Measurements from ENCODE around the gene PTGR2. TPM values are rescaled to one million over a fixed set of nuclear protein-coding genes. Genes with fewer than 3 reads are reported as not detected.

Gene PTGR2
- total RNA-seq, 1 donor from 2014 or later = 37.4 TPM

DNA sequence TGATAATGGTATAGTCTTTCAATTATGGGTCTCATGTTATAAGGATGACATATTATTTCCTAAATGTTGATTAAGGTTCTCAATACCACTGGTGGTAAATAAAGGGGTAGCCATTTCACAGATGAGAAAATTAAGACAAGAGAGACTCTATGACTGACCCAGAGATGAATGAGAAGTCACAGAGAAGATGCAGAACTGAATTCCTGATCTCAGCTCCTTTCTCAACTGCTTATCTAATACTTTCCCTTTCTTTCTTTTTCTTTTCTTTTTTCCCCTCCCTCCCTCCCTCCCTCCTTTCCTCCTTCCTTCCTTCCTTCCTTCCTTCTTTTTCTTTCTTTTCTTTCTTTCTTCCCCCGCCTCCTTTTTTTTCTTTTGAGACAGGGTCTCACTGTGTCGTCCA lies 8.3 kb upstream of the PTGR2 start:
- TF ChIP-seq, protein P1, sequence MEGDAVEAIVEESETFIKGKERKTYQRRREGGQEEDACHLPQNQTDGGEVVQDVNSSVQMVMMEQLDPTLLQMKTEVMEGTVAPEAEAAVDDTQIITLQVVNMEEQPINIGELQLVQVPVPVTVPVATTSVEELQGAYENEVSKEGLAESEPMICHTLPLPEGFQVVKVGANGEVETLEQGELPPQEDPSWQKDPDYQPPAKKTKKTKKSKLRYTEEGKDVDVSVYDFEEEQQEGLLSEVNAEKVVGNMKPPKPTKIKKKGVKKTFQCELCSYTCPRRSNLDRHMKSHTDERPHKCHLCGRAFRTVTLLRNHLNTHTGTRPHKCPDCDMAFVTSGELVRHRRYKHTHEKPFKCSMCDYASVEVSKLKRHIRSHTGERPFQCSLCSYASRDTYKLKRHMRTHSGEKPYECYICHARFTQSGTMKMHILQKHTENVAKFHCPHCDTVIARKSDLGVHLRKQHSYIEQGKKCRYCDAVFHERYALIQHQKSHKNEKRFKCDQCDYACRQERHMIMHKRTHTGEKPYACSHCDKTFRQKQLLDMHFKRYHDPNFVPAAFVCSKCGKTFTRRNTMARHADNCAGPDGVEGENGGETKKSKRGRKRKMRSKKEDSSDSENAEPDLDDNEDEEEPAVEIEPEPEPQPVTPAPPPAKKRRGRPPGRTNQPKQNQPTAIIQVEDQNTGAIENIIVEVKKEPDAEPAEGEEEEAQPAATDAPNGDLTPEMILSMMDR (IDR thresholded peaks at IDR 0.05; ENCODE audit: borderline replicate concordance) = no peak
- Histone ChIP-seq H3K36me3 (no peaks in the 10 kb centered on the region), H3K9me3 (replicated peaks) (peaks cover 5% of the 10 kb centered on the region), H3K4me1 (no peaks in the 10 kb centered on the region), H3K4me3 (no peak overlapping the region), H3K27me3 (ENCODE audit: low read depth) (no peaks in the 10 kb centered on the region), H3K27ac (replicated peaks) (no peak overlapping the region)
- no peak for DNase-seq
- intact Hi-C loops (cut with micrococcal nuclease) = no loop called here

DNA sequence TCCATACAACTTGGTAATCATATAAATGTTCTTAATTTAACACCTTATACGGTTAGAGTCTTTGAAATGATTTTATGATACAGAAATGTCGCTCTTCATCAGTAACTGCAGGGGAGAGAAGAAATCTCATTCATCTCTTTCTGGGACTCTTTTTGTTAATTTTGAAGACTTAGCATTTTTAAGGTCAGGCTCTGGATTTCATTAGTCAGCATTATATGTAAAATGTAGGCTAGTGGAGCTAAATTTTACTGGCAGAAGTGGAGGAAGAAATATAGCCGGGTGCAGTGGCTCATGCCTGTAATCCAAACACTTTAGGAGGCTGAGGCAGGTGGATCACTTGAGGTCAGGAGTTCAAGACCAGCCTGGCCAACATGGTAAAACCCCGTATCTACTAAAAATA lies 4.7 kb upstream of the PTGR2 start:
- intact Hi-C loops (cut with micrococcal nuclease) = no loop called here
- TF ChIP-seq, protein P1 (IDR thresholded peaks at IDR 0.05; ENCODE audit: borderline replicate concordance) = no peak
- peaks cover 9% of the 10 kb centered on the region for H3K4me1 ChIP-seq
- DNase-seq = no peak
- H3K9me3 ChIP-seq (replicated peaks) = peaks cover 5% of the 10 kb centered on the region
- no peak overlapping the region for H3K27ac ChIP-seq (replicated peaks)
- no peak overlapping the region for H3K4me3 ChIP-seq
- H3K27me3 ChIP-seq (ENCODE audit: low read depth) = no peaks in the 10 kb centered on the region
- H3K36me3 ChIP-seq = no peaks in the 10 kb centered on the region

DNA sequence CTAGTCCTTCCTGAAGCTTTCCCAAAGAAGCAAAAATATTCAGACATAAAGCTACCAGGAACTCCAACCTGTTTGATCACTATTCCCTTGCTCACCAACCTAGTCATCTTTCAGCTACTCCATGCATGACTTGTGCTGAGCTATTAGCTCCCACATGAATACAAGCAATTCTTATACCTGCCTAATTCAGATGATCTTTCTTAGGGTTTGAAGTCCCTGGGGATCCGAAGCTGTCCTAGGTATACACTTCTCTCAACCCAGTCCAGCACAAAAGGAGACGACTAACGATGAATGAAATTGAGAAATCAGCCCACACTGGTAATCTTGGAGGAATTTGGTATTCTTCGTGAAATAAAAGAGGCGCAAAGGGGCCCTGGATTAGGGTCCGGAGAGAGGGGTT lies 631 bp upstream of the PTGR2 start:
- H3K36me3 ChIP-seq = no peaks in the 10 kb centered on the region
- peaks cover 23% of the 10 kb centered on the region for H3K4me1 ChIP-seq
- TF ChIP-seq, protein P1 (IDR thresholded peaks at IDR 0.05; ENCODE audit: borderline replicate concordance) = no peak
- intact Hi-C loops (cut with micrococcal nuclease) = no loop called here
- no peak for DNase-seq
- H3K9me3 ChIP-seq (replicated peaks) = peaks cover 1% of the 10 kb centered on the region
- no peaks in the 10 kb centered on the region for H3K27me3 ChIP-seq (ENCODE audit: low read depth)
- peak overlapping the region; percentile 78 for H3K4me3 ChIP-seq
- H3K27ac ChIP-seq (replicated peaks) = peak overlapping the region; percentile 96

DNA sequence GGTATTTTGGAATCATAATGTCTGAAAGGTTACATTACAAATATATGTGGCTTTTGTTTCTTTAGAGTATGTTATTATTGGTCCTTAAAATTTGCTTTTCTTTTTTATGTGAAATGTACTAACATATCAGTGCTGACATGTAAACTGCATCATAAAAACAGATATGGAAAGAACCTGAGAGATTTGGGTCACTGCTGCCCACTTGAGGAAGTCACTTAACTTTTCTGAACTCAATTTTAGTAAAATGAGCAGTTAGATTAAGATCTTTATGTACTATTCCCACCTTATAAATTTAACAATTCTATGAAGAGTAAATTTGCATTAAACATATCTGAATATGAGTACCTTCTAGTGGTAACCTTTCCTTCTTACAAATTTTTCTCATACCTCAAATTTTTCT lies 7.5 kb downstream of the PTGR2 start:
- Histone ChIP-seq H3K36me3 (peaks cover 33% of the 10 kb centered on the region), H3K27ac (replicated peaks) (no peak overlapping the region)

DNA sequence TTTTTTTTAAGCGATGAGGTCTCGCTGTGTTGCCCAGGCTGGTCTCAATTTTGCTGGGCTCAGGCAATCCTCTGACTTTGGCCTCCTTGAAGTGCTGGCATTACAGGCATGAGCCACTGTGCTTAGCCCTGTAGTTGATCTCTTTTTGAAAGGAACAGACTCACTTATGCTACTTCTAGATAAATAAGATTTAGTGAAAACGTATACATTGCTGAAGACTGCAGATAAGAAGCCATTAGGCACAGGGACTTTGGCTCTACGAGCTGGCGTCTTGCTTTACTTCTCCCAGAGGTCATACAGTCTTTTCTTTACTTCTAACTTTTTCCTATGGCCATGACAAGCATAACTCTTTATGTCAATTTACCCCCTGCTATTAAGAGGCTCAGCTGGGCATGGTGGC lies 9.4 kb downstream of the PTGR2 start:
- Histone ChIP-seq H3K9me3 (replicated peaks) (no peaks in the 10 kb centered on the region), H3K27ac (replicated peaks) (no peak overlapping the region), H3K4me3 (no peak overlapping the region), H3K4me1 (no peaks in the 10 kb centered on the region), H3K27me3 (ENCODE audit: low read depth) (no peaks in the 10 kb centered on the region), H3K36me3 (peaks cover 42% of the 10 kb centered on the region)
- DNase-seq = no peak
- TF ChIP-seq, protein P1 (IDR thresholded peaks at IDR 0.05; ENCODE audit: borderline replicate concordance) = no peak
- intact Hi-C loops (cut with micrococcal nuclease) = no loop called here

More for the DNA sequence above, 7.5 kb downstream of the PTGR2 start:
- intact Hi-C loops (cut with micrococcal nuclease) = no loop called here
- no peak overlapping the region for H3K4me3 ChIP-seq
- no peaks in the 10 kb centered on the region for H3K9me3 ChIP-seq (replicated peaks)
- DNase-seq = no peak
- H3K4me1 ChIP-seq = no peaks in the 10 kb centered on the region
- H3K27me3 ChIP-seq (ENCODE audit: low read depth) = no peaks in the 10 kb centered on the region
- TF ChIP-seq, protein P1 (IDR thresholded peaks at IDR 0.05; ENCODE audit: borderline replicate concordance) = no peak

DNA sequence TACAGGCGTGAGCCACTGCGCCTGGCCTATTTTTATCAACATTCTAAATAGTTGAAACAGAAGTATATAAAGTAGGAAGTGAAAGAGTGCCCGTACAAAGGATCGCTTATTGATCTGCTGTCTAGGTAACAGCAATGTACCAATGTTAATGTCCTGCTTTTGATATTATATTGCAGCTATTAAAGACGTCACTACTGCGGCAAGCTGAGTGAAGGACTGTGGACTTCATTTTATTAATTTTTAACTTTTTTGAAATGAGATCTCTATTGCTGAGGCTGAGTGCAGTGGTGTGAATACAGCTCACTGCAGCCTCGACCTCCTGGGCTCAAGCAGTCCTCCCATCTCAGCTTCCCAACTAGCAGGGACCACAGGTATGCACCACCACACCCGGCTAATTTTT lies 10.8 kb downstream of the PTGR2 start:
- Histone ChIP-seq H3K4me1 (no peaks in the 10 kb centered on the region), H3K4me3 (no peak overlapping the region), H3K36me3 (peaks cover 44% of the 10 kb centered on the region), H3K27me3 (ENCODE audit: low read depth) (no peaks in the 10 kb centered on the region), H3K9me3 (replicated peaks) (no peaks in the 10 kb centered on the region), H3K27ac (replicated peaks) (no peak overlapping the region)
- intact Hi-C loops (cut with micrococcal nuclease) = no loop called here
- no peak for DNase-seq
- TF ChIP-seq, protein P1 (IDR thresholded peaks at IDR 0.05; ENCODE audit: borderline replicate concordance) = no peak

All from left ventricle myocardium inferior (tissue), 1 donor.